Panc1 (cell line): Measurements from ENCODE around the gene TMPRSS3. TPM values are rescaled to one million over a fixed set of nuclear protein-coding genes. Genes with fewer than 3 reads are reported as not detected.

Source experiments
- ATAC-seq: fragments of 200-7000 bp; cut with Tn5 transposase; 2 replicates; pipeline ENCODE4 v1.9.1; 2020; ENCODE audit warnings: mild to moderate bottlenecking, moderate library complexity
- BruUV-seq: library from RNA; stranded (reverse); fragments of 400-500 nt; replicated peaks from 2 replicates; lab custom pipeline; 2021; lab: Mats Ljungman, UMichigan
- CTCF ChIA-PET: fragments of 300-600 bp; sonication (Branson Sonifier 250); formaldehyde crosslinking; loops from one replicate; lab custom pipeline; 2022; ENCODE audit warnings: antibody characterized with exemption; lab: Charles Lee
- POLR2A ChIA-PET: fragments of 300-600 bp; sonication (Branson Sonifier 250); formaldehyde crosslinking; loops from one replicate; lab custom pipeline; 2022; ENCODE audit warnings: antibody characterized with exemption; lab: Charles Lee
- DNase-seq: peaks from one replicate; pipeline ENCODE4 v3.0.0-alpha.2; 2010; ENCODE audit warnings: low read depth, low spot score
- H3K27ac ChIP-seq: 2 replicates; pipeline ENCODE4 v1.5.1; 2011; ENCODE audit warnings: mild to moderate bottlenecking, low read length, inconsistent platforms
- H3K27me3 ChIP-seq: fragments of 200-500 bp; sonication (Bioruptor generic); 2 replicates; pipeline ENCODE4 v1.6.0; 2014; ENCODE audit warnings: low read length, inconsistent platforms; ENCODE audit not compliant: control insufficient read depth, insufficient read depth
- H3K36me3 ChIP-seq: fragments of 200-500 bp; sonication (Bioruptor generic); 2 replicates; pipeline ENCODE4 v1.5.1; 2014; ENCODE audit warnings: inconsistent platforms, mild to moderate bottlenecking, low read length, moderate library complexity; ENCODE audit not compliant: control insufficient read depth, insufficient read depth
- H3K4me1 ChIP-seq: 2 replicates; pipeline ENCODE4 v1.5.1; 2011; ENCODE audit warnings: inconsistent platforms, mild to moderate bottlenecking, low read length, moderate library complexity; ENCODE audit not compliant: control insufficient read depth, insufficient read depth
- H3K4me3 ChIP-seq, 2 experiments: 2 replicates each; pipeline ENCODE4 v1.5.1; 2011 to 2012; ENCODE audit warnings: low read depth in 2 of 2, low read length in 2 of 2, mild to moderate bottlenecking in 2 of 2, inconsistent platforms in 1 of 2, moderate library complexity in 1 of 2
- H3K9me3 ChIP-seq: fragments of 200-500 bp; sonication (Bioruptor generic); 2 replicates; pipeline ENCODE4 v1.5.1; 2014; ENCODE audit warnings: low read depth, mild to moderate bottlenecking, inconsistent platforms, low read length, moderate library complexity; ENCODE audit not compliant: control insufficient read depth, insufficient read depth
- POLR2AphosphoS5 ChIP-seq: IDR thresholded peaks from 2 replicates; pipeline ENCODE4 v1.6.1; 2012; ENCODE audit warnings: mild to moderate bottlenecking, low read depth, low read length, moderate library complexity
- SIN3A ChIP-seq: IDR thresholded peaks from 2 replicates; pipeline ENCODE4 v1.6.1; 2012; ENCODE audit warnings: low read depth, mild to moderate bottlenecking, low read length, moderate library complexity, borderline replicate concordance; ENCODE audit not compliant: insufficient read depth
- TCF7L2 ChIP-seq: IDR thresholded peaks from 2 replicates; pipeline ENCODE4 v1.6.1; 2011; ENCODE audit warnings: mild to moderate bottlenecking, low read depth, low read length, inconsistent platforms
- in situ Hi-C: cut with HindIII; loops from 2 replicates; pipeline ENCODE4 v1.10.0; 2016; ENCODE audit warnings: low sequenced_read_pairs, low pct_unique_long_range_greater_than_20kb
- intact Hi-C: fragments of 100-400 bp; cut with micrococcal nuclease; formaldehyde crosslinking; loops from one replicate; pipeline ENCODE4 v1.10.0; 2022; ENCODE audit not compliant: unreplicated experiment
- total RNA-seq: library from RNA; stranded (reverse); gene quantifications from one replicate; pipeline ENCODE4 v1.2.1, GENCODE V29; 2021; ENCODE audit not compliant: unreplicated experiment
- TF ChIP-seq, protein P1 (sequence below): fragments of 450-650 bp; IDR thresholded peaks from 2 replicates; pipeline ENCODE4 v1.5.1; 2017; ENCODE audit warnings: mild to moderate bottlenecking
- TF ChIP-seq, protein P2 (sequence below), 2 experiments: IDR thresholded peaks; 2 replicates each; pipeline ENCODE4 v1.6.1; 2011 to 2012; ENCODE audit warnings: low read depth in 2 of 2, control low read depth in 1 of 2, low read length in 1 of 2, mild to moderate bottlenecking in 1 of 2, moderate library complexity in 1 of 2; ENCODE audit not compliant: insufficient read depth in 1 of 2

Gene TMPRSS3
- total RNA-seq, 1 experiment from 2014 or later = not detected

DNA sequence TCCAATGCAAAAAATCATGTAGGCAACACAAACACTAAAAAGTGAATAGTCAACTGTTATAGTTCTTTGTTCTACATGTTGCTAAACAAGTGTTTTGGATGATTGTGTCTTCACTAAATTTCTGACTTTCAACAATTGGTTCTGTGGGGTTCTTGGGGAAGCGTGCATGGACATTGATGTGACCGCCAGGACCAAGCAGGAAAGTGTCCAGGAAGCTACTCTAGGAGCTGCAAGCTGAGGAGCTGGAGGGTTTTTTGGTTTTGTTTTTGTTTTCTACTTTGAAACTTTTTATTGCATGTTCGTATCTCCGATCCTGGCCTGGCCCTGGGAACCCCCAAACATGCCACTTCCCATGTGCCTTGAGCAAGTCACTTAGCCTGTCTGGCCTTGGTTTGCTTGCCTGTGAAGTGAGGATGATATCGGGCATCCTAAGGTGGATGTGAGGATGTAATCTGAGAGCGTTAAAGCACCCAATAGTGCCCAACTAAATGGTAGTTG lies 8.0 kb downstream of the TMPRSS3 start:
- in situ Hi-C loops = no loop called here
- TF ChIP-seq, protein P1, sequence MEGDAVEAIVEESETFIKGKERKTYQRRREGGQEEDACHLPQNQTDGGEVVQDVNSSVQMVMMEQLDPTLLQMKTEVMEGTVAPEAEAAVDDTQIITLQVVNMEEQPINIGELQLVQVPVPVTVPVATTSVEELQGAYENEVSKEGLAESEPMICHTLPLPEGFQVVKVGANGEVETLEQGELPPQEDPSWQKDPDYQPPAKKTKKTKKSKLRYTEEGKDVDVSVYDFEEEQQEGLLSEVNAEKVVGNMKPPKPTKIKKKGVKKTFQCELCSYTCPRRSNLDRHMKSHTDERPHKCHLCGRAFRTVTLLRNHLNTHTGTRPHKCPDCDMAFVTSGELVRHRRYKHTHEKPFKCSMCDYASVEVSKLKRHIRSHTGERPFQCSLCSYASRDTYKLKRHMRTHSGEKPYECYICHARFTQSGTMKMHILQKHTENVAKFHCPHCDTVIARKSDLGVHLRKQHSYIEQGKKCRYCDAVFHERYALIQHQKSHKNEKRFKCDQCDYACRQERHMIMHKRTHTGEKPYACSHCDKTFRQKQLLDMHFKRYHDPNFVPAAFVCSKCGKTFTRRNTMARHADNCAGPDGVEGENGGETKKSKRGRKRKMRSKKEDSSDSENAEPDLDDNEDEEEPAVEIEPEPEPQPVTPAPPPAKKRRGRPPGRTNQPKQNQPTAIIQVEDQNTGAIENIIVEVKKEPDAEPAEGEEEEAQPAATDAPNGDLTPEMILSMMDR = no peak
- TF ChIP-seq, protein P2, sequence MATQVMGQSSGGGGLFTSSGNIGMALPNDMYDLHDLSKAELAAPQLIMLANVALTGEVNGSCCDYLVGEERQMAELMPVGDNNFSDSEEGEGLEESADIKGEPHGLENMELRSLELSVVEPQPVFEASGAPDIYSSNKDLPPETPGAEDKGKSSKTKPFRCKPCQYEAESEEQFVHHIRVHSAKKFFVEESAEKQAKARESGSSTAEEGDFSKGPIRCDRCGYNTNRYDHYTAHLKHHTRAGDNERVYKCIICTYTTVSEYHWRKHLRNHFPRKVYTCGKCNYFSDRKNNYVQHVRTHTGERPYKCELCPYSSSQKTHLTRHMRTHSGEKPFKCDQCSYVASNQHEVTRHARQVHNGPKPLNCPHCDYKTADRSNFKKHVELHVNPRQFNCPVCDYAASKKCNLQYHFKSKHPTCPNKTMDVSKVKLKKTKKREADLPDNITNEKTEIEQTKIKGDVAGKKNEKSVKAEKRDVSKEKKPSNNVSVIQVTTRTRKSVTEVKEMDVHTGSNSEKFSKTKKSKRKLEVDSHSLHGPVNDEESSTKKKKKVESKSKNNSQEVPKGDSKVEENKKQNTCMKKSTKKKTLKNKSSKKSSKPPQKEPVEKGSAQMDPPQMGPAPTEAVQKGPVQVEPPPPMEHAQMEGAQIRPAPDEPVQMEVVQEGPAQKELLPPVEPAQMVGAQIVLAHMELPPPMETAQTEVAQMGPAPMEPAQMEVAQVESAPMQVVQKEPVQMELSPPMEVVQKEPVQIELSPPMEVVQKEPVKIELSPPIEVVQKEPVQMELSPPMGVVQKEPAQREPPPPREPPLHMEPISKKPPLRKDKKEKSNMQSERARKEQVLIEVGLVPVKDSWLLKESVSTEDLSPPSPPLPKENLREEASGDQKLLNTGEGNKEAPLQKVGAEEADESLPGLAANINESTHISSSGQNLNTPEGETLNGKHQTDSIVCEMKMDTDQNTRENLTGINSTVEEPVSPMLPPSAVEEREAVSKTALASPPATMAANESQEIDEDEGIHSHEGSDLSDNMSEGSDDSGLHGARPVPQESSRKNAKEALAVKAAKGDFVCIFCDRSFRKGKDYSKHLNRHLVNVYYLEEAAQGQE (IDR thresholded peaks at IDR 0.05; ENCODE audit: insufficient read depth in 1 of 2, low read depth in 2 of 2, low read length in 1 of 2) = no peak
- TF ChIP-seq SIN3A (no peak), POLR2AphosphoS5 (no peak), TCF7L2 (no peak)
- Histone ChIP-seq H3K27ac (no peak overlapping the region), H3K27me3 (no peaks in the 10 kb centered on the region), H3K36me3 (no peaks in the 10 kb centered on the region), H3K4me1 (no peaks in the 10 kb centered on the region), H3K9me3 (no peaks in the 10 kb centered on the region), H3K4me3 (no peak overlapping the region)
- ATAC-seq (no peak), DNase-seq (no peak)
- intact Hi-C loops = loop anchor here (10.0 kb wide), 1 partner anchor 243 kb away; no protein-coding TSS in a partner anchor
- ChIA-PET CTCF (no interaction called here), POLR2A (no interaction called here)
- no TSS peak for BruUV-seq

DNA sequence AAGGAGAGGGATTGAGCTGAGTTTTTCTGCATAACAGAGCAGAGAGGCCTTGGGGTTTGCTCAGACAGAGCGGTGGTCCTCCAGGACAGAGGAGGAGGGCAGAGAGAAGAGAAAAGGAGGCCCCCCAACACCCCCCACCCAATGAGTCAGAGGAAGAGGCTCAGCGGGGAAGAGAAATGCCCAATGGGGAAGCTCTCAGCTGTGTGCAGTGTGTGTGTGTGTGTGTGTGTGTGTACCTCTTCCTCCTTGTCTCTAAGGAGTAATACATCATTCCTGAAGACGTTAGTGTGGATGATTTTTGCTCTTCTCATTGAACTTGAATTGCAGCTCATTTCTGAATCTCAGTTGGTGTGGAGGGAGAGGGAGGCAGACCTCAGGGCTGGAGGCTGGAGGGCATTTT lies 8.7 kb downstream of the TMPRSS3 start:
- intact Hi-C loops (loop anchor here (10.0 kb wide), 1 partner anchor 242 kb away; no protein-coding TSS in a partner anchor), in situ Hi-C loops (no loop called here)
- TF ChIP-seq, protein P2 (IDR thresholded peaks at IDR 0.05; ENCODE audit: insufficient read depth in 1 of 2, low read depth in 2 of 2, low read length in 1 of 2) = no peak
- TF ChIP-seq, protein P1 = no peak
- no peak for TF ChIP-seq POLR2AphosphoS5
- no peak for TF ChIP-seq SIN3A
- TF ChIP-seq TCF7L2 = no peak
- no TSS peak for BruUV-seq
- Histone ChIP-seq H3K27me3 (no peaks in the 10 kb centered on the region), H3K4me1 (no peaks in the 10 kb centered on the region), H3K36me3 (no peaks in the 10 kb centered on the region), H3K27ac (no peak overlapping the region), H3K9me3 (no peaks in the 10 kb centered on the region), H3K4me3 (no peak overlapping the region)
- no peak for ATAC-seq
- POLR2A ChIA-PET = no interaction called here
- CTCF ChIA-PET = no interaction called here
- no peak for DNase-seq
